Osteocyte (in vitro differentiated cells): ENCODE results near the gene RBM33. TPM values are rescaled to one million over a fixed set of nuclear protein-coding genes. Genes with fewer than 3 reads are reported as not detected.

Experiments
- DNase-seq: peaks from one replicate; pipeline ENCODE4 v3.0.0; 2021; ENCODE audit warnings: mixed read lengths; ENCODE audit not compliant: unreplicated experiment; ENCODE audit errors: extremely low spot score
- H3K27ac Mint-ChIP-seq: one replicate; pipeline ENCODE4 v1.8.0; 2021; ENCODE audit warnings: mild to moderate bottlenecking, mixed read lengths; ENCODE audit not compliant: unreplicated experiment
- H3K27me3 Mint-ChIP-seq: one replicate; pipeline ENCODE4 v1.8.0; 2021; ENCODE audit warnings: mixed read lengths; ENCODE audit not compliant: unreplicated experiment
- H3K36me3 Mint-ChIP-seq: one replicate; pipeline ENCODE4 v1.8.0; 2021; ENCODE audit warnings: mixed read lengths; ENCODE audit not compliant: unreplicated experiment
- H3K4me1 Mint-ChIP-seq: one replicate; pipeline ENCODE4 v1.8.0; 2021; ENCODE audit warnings: mixed read lengths; ENCODE audit not compliant: unreplicated experiment
- H3K4me3 Mint-ChIP-seq: one replicate; pipeline ENCODE4 v1.8.0; 2021; ENCODE audit warnings: mild to moderate bottlenecking, moderate library complexity, mixed read lengths; ENCODE audit not compliant: unreplicated experiment
- H3K9me3 Mint-ChIP-seq: one replicate; pipeline ENCODE4 v1.8.0; 2021; ENCODE audit warnings: mixed read lengths; ENCODE audit not compliant: unreplicated experiment
- CTCF ChIP-seq: fragments of 200-600 bp; sonication (generic); IDR thresholded peaks from 2 replicates; pipeline ENCODE4 v1.5.0; 2021; ENCODE audit warnings: antibody characterized with exemption, mild to moderate bottlenecking, moderate library complexity
- total RNA-seq: library from RNA; stranded (reverse); gene quantifications from 2 replicates; pipeline ENCODE4 v1.2.1, GENCODE V29; 2021

Gene RBM33
- total RNA-seq, 1 donor from 2014 or later, result 52.4 TPM

- no peaks in the 10 kb centered on the region for H3K9me3 Mint-ChIP-seq
- no peak for TF ChIP-seq CTCF
- no peaks in the 10 kb centered on the region for H3K36me3 Mint-ChIP-seq
- peaks cover 60% of the 10 kb centered on the region for H3K27me3 Mint-ChIP-seq
- H3K4me3 Mint-ChIP-seq, result peak overlapping the region; percentile 68
- peaks cover 32% of the 10 kb centered on the region for H3K4me1 Mint-ChIP-seq
- H3K27ac Mint-ChIP-seq, result no peak overlapping the region
- DNase-seq, result no peak
Measured at GRCh38 chr7:155809332-155809946, 165.0 kb downstream of the RBM33 start.

- H3K27ac Mint-ChIP-seq, result no peak overlapping the region
- H3K36me3 Mint-ChIP-seq, result no peaks in the 10 kb centered on the region
- H3K4me3 Mint-ChIP-seq, result peak overlapping the region; percentile 32
- no peak for DNase-seq
- TF ChIP-seq CTCF, result no peak
- peaks cover 31% of the 10 kb centered on the region for H3K4me1 Mint-ChIP-seq
- H3K27me3 Mint-ChIP-seq, result peaks cover 59% of the 10 kb centered on the region
- no peaks in the 10 kb centered on the region for H3K9me3 Mint-ChIP-seq
Measured at GRCh38 chr7:155809947-155810769, 165.7 kb downstream of the RBM33 start.

- H3K27me3 Mint-ChIP-seq, result peaks cover 65% of the 10 kb centered on the region
- peak overlapping the region; percentile 32 for H3K4me3 Mint-ChIP-seq
- H3K9me3 Mint-ChIP-seq, result no peaks in the 10 kb centered on the region
- no peak for DNase-seq
- TF ChIP-seq CTCF, result no peak
- H3K27ac Mint-ChIP-seq, result no peak overlapping the region
- H3K36me3 Mint-ChIP-seq, result no peaks in the 10 kb centered on the region
- H3K4me1 Mint-ChIP-seq, result peaks cover 33% of the 10 kb centered on the region
Measured at GRCh38 chr7:155810770-155811559, 166.5 kb downstream of the RBM33 start.

GRCh38 chr7:155811560-155811894 lies 167.1 kb downstream of the RBM33 start:
- DNase-seq, result no peak
- Mint-ChIP-seq H3K27me3 (peaks cover 65% of the 10 kb centered on the region), H3K4me1 (peaks cover 33% of the 10 kb centered on the region), H3K27ac (no peak overlapping the region), H3K9me3 (no peaks in the 10 kb centered on the region), H3K4me3 (peak overlapping the region; percentile 74), H3K36me3 (no peaks in the 10 kb centered on the region)
- no peak for TF ChIP-seq CTCF
